ENCODE data around the gene PSMC5. TPM values are rescaled to one million over a fixed set of nuclear protein-coding genes. Genes with fewer than 3 reads are reported as not detected.
"Not testable (repeated sequence)": the region's sequence is repeated elsewhere in the genome, so short reads cannot be mapped to it uniquely, and the experiment has no call there.

The PSMC5 gene
- total RNA-seq, 2 donors from 2014 or later: 137 TPM

DNA sequence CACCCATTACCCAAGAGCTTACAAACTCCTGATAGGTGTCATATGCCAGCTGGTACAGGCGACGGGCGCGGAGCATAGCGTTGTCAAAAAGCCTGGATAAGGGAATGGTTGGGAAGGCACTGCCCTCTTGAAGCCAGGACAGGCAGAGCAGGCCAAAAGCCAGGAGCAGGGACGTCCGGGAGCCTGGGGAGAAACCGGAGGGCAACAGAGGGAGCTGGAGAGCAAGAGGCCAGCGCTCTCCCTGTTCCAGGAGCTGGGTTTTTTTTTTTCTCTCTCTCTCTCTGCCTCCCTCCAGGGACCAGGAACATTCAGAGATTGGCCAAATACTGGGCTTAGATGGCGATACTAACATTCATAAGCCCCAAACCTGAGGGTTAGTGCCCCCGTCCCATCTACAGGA lies 54.1 kb downstream of the PSMC5 start:
- Mint-ChIP-seq H3K4me3 (peak overlapping the region; percentile 33), H3K27me3 (ENCODE audit: insufficient read depth) (peaks cover 13% of the 10 kb centered on the region), H3K27ac (peak overlapping the region; percentile 68), H3K4me1 (peaks cover 10% of the 10 kb centered on the region)
- not testable (repeated sequence) for H3K4me1 ChIP-seq (ENCODE audit: control insufficient read depth, insufficient read depth, low read length); H3K9me3 Mint-ChIP-seq; H3K9ac ChIP-seq (ENCODE audit: extremely low read depth, low read length, poor library complexity, severe bottlenecking); H3K4me3 ChIP-seq (ENCODE audit: low read length); H3K36me3 Mint-ChIP-seq (ENCODE audit: low read depth); H3K36me3 ChIP-seq (ENCODE audit: control insufficient read depth, insufficient read depth, low read length); H3K27me3 ChIP-seq (ENCODE audit: control insufficient read depth, insufficient read depth, low read length, poor library complexity, severe bottlenecking); H3K27ac ChIP-seq (ENCODE audit: low read depth, low read length); H3K9me3 ChIP-seq (ENCODE audit: control insufficient read depth, low read length)
- TF ChIP-seq, protein P1, sequence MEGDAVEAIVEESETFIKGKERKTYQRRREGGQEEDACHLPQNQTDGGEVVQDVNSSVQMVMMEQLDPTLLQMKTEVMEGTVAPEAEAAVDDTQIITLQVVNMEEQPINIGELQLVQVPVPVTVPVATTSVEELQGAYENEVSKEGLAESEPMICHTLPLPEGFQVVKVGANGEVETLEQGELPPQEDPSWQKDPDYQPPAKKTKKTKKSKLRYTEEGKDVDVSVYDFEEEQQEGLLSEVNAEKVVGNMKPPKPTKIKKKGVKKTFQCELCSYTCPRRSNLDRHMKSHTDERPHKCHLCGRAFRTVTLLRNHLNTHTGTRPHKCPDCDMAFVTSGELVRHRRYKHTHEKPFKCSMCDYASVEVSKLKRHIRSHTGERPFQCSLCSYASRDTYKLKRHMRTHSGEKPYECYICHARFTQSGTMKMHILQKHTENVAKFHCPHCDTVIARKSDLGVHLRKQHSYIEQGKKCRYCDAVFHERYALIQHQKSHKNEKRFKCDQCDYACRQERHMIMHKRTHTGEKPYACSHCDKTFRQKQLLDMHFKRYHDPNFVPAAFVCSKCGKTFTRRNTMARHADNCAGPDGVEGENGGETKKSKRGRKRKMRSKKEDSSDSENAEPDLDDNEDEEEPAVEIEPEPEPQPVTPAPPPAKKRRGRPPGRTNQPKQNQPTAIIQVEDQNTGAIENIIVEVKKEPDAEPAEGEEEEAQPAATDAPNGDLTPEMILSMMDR (conservative IDR thresholded peaks at IDR 0.05): peak; percentile 70
- DNase-seq: peak; percentile 96
- WGBS, 2 experiments (ENCODE audit: insufficient coverage in 1 of 2, insufficient read length in 1 of 2): 57 to 74% methylated on average over 6 to 11 of the region's 11 CpGs

Other genes with a start within 250 kb of the PSMC5 start
- gene TACO1, start 226.5 kb upstream of the PSMC5 start, total RNA-seq: 10 to 100 TPM; 19.6 to 20.3 TPM
- 10 to 100 TPM; 19.9 to 23.3 TPM for gene MAP3K3, start 205.0 kb upstream of the PSMC5 start, total RNA-seq
- 100 to 1,000 TPM in 1 of 2 donors, 10 to 100 TPM in 1; 97.5 to 111 TPM for gene LIMD2, start 127.3 kb upstream of the PSMC5 start, total RNA-seq
- 10 to 100 TPM; 49.7 to 73.1 TPM for gene STRADA, start 85.6 kb upstream of the PSMC5 start, total RNA-seq
- gene CCDC47, start 53.8 kb upstream of the PSMC5 start, total RNA-seq: 10 to 100 TPM; 57.3 to 65.7 TPM
- 100 to 1,000 TPM; 154 to 171 TPM for gene DDX42, start 53.3 kb upstream of the PSMC5 start, total RNA-seq
- 10 to 100 TPM; 58.5 to 72.3 TPM for gene FTSJ3, start 232 bp downstream of the PSMC5 start, total RNA-seq
- 10 to 100 TPM; 68.8 to 82.1 TPM for gene SMARCD2, start 15.3 kb downstream of the PSMC5 start, total RNA-seq
- under 1 TPM in 1 of 2 donors, not detected in 1; 0.57 TPM for gene CSH2, start 46.2 kb downstream of the PSMC5 start, total RNA-seq
- gene GH2, start 54.5 kb downstream of the PSMC5 start, total RNA-seq: under 1 TPM; 0.42 to 0.49 TPM
- gene CSH1, start 69.1 kb downstream of the PSMC5 start, total RNA-seq: under 1 TPM in 1 of 2 donors, not detected in 1; 0.64 TPM
- not detected for gene CSHL1, start 83.8 kb downstream of the PSMC5 start, total RNA-seq
- gene GH1, start 91.4 kb downstream of the PSMC5 start, total RNA-seq: not detected
- gene CD79B, start 104.9 kb downstream of the PSMC5 start, total RNA-seq: under 1 TPM; 0.35 to 0.44 TPM
- gene SCN4A, start 145.5 kb downstream of the PSMC5 start, total RNA-seq: 1 to 10 TPM; 3.9 to 4.4 TPM
- 1 to 10 TPM; 3.3 to 6.1 TPM for gene PRR29, start 170.9 kb downstream of the PSMC5 start, total RNA-seq
- gene ICAM2, start 193.2 kb downstream of the PSMC5 start, total RNA-seq: under 1 TPM in 1 of 2 donors, not detected in 1; 0.75 TPM